ACHN (cell line): ENCODE measurements around the gene COCH.

Experiments
- DNase-seq: peaks from one replicate; pipeline ENCODE4 v3.0.0-alpha.2; 2015
- in situ Hi-C: cut with HindIII; loops from 2 replicates; pipeline ENCODE4 v1.10.0; 2017; ENCODE audit warnings: low sequenced_read_pairs, low pct_ligation_motif_present, low pct_unique_long_range_greater_than_20kb

Gene COCH

DNA sequence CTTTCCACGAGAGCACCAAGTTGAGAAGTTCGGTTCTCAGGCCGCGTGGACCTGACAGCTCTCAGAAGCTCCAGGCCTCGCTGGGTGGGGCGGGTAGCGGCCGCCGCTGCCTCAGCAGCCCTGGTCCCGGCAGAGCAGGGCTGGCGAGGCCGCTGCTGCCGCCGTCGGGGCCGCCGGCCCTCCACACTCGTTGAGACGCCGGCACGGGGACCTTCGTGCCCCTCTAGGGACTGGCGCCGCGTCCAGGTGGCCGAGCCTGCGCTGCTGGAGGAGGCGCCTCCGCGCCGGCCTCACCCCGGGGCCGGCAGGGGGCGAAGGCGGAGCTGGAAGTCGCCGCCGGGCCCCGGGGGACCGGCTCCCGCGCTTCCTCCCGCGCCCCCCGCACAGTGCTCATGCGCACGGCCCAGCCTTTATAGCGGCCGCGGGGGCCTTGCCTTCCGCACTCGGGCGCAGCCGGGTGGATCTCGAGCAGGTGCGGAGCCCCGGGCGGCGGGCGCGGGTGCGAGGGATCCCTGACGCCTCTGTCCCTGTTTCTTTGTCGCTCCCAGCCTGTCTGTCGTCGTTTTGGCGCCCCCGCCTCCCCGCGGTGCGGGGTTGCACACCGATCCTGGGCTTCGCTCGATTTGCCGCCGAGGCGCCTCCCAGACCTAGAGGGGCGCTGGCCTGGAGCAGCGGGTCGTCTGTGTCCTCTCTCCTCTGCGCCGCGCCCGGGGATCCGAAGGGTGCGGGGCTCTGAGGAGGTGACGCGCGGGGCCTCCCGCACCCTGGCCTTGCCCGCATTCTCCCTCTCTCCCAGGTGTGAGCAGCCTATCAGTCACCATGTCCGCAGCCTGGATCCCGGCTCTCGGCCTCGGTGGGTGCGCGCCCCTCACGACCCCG is at the start of gene COCH:
Gene COCH (plus strand): TSS at position 440 of the 879 bp plus-strand sequence. CDS start 380 bp downstream, at position 820.
- in situ Hi-C loops, result no loop called here
- DNase-seq, result peak; percentile 53

DNA sequence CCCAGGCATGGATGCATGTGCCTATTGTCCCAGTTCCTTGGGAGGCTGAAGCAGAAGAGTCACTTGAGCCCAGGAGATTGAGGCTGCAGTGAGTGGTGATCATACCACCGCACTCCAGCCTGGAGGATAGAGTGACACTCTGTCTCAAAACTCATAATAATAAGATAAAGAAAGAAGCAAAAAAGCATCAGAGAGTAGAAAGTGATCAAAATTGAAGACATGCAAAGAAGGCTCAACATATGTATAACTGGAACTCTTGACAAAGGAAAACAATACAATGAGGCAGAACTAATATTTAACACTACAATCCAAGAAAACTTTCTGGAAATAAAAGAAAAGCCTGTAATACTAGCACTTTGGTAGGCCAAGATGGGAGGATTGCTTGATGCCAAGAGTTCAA is 48.3 kb upstream of the COCH start:
- DNase-seq, result no peak
- in situ Hi-C loops, result no loop called here

DNA sequence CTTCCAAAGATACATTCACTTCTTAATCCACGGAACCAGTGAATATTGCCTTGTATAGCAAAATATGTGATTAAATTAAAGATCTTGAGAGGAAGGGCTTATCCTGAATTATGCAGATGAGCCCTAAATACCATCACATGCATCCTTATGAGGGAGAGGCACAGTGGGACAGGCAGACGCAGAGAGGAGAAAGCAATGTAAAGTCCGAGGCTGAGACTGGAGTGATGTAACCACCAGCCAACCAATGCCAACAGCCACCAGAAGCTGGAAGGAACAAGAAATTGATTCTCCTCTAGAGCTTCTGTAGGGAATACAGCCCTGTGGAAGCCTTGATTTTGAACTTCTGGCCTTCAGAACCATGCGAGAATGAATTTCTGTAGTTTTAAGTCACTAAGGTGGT is 44.5 kb upstream of the COCH start:
- no peak for DNase-seq
- in situ Hi-C loops, result no loop called here

DNA sequence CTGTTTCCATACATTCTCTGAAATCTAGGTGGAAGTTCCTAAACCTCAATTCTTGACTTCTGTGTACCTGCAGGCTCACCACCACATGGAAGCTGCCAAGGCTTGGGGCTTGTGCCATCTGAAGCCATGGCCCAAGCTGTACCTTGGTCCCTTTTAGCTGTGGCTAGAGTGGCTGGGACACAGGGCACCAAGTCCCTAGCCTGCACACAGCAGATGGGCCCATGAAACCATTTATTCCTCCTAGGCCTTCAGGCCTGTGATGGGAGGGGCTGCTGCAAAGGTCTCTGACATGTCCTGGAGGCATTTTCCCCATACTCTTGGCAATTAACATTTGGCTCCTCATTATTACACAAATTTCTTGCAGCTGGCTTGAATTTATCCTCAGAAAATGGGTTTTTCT is 40.0 kb upstream of the COCH start:
- in situ Hi-C loops, result no loop called here
- DNase-seq, result no peak

DNA sequence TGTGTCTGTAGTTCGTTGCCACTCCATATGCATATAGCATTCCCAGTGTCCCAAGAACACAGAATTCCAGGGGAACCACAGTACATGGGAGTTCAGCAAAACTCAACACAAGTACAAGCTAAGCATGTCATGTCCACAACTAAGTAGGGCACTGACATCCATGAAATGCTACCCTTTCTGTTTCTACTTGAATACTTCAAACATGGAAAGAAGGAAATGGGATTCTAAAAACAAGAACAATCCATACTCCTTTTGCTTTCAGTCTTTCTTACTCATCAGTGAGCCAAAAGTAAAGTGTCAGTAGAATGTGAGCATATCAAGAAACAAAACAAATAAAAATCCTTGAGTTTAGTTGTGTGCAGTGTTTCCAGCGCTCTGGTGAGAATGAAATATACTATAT is 36.0 kb upstream of the COCH start:
- no peak for DNase-seq
- in situ Hi-C loops, result no loop called here

DNA sequence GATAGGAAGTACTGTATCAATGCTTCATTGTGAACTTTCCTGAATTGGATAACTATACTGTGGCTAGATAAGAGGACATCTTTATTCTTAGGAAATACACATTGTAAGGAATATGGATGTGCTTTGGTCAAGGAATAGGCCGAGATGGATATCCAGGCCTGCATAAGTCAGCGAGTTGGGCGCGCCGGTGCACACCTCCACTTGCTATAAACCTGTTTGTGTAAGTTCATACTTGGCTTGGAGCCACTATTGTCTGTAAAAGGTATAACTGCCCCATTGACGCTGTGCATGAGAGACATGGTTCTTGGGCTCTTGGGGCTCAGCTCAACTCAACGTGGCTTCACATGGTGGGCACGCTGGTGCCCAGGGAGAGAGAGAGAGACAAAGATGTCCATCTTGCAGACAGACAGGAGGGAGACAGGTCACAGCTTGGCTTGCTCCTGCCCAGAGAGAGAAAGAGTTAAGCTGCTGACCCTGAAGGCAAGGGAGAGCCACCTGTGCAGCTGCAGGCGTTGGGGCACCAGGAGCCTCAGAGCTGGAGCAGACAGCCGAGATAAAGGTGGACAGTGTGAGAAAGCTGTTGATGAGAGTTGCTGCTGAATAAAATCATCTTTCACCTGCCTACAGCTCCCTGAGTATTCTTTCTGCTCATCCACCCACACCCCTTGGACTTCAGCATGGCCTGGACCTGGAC is 34.1 kb upstream of the COCH start:
- DNase-seq, result no peak
- in situ Hi-C loops, result no loop called here

DNA sequence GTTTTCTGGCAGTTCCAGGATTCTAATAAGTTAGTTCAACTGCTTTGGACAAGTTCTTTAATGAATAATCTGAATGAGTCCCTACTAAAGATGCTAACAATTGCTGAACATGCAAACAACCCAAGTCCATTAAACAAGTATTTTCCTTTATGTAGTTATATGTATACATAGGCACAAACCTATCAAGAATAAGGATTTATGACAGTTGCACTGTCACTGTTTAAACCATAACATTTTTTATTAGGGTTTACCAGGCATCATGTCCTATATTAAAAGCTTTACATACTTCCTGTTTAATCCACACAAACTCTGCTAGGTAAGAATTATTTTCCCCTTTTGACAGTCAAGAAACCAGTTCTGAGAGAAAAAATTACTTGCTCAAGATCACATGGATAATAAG is 31.9 kb upstream of the COCH start:
- DNase-seq, result no peak
- in situ Hi-C loops, result no loop called here

DNA sequence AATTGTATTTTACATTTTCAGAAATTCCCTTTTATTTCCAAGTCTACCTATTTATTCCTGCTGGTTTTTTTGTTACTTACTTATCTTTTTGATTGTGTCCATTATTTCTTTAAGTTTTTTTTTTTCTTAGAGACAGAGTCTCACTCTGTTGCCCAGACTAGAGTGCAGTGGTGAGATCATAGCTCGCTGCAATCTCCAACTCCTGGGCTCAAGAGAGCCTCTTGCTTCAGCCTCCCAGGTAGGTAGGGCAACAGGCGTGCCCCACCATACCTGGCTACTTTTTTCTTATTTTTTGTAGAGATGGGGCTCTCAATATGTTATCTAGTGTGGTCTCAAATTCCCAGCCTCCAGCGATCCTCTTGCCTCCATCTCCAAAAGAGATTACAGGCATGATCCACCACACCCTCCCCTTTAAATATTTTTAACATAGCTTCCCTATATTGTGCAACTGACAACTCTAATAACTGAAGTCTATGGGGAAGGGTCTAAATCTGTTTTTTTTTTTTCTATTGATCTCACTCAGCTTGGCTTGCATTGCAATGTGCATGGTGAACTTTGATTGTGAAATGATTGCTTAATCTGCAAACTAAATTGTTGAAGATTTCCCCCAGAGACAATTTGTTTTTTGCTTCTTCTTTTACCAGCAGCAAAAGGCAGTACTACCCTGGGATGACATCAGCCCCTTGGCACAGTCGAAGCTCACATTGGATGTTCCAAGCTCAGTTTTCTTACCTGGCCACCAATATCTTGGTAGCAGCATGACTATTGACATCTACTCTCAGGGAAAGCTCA is 25.7 kb upstream of the COCH start:
- DNase-seq, result no peak
- in situ Hi-C loops, result no loop called here

DNA sequence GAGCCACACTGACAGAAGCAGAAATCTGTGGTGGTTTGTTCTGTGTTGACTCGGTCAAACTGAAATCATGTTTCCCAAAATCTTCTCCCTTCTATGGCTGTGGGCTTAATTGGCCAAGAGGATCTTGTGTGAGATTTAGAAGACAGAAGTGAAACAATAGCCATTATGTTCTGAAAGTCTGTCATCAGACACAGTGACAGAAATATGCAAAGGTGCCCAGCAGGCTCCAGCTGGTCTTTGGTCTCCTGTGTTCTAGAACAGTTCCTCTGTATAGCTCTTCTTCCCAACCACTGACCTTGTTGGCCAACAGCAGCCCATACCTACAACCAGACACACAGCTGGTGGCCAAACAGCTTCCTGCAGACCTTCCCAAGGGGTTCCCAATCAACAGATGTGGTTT is 25.0 kb upstream of the COCH start:
- no peak for DNase-seq
- in situ Hi-C loops, result no loop called here

DNA sequence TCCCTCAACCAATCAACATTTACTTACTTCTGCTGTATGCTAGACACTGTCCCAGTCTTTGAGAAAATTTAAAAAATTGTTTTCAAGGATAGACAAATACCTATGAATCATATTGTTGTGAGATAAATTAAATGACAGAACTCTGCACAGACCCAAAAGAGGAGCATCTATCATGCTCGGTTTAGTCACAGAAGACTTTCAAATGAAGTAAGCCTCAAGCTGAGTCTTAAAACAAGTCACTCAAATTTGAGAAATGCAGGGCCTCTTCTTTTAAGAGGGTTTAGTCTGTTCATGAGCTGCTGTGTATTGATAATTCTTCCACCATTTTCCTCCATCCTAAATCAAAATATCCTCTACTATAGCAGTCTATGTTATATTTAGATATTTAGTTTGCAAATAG is 24.4 kb upstream of the COCH start:
- DNase-seq, result no peak
- in situ Hi-C loops, result no loop called here

DNA sequence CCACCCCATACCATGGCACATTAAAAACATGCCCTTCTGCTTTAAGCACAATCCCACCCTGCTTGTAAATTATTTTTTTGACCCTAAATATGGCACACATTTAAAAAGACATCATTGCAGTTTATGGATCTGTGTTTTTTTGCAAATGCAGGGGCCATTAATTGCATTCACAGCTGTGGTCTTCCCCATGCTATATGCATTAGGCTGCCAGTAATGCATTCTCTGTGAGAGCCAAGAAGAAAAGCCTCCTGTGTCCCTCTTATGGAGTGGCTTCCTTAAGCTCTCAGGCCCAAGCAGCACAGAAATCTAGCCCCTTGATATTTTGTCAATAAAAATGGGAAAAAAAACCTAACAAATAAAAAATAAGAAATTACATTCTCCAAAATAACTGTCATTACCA is 20.4 kb upstream of the COCH start:
- in situ Hi-C loops, result no loop called here

DNA sequence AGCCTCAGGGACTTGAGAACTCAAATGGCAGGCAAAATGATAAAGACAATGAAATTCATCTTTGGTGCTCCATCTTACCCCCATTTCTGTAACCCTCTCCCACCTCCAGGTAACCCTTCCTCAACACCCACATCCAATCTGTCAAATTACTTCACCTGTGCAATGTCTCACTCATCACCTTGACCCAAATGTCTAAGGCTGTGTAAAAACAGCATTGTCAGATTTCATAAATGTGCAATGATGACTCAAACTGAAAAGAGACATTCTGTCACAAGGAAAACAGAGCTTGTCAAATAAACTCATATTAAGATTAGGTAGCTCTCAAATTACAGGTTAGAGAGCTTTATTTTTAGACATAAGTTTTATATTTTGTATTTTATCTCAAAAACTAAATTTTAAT is 19.9 kb upstream of the COCH start:
- DNase-seq, result no peak
- in situ Hi-C loops, result no loop called here

More for the DNA sequence above, 20.4 kb upstream of the COCH start:
- no peak for DNase-seq

DNA sequence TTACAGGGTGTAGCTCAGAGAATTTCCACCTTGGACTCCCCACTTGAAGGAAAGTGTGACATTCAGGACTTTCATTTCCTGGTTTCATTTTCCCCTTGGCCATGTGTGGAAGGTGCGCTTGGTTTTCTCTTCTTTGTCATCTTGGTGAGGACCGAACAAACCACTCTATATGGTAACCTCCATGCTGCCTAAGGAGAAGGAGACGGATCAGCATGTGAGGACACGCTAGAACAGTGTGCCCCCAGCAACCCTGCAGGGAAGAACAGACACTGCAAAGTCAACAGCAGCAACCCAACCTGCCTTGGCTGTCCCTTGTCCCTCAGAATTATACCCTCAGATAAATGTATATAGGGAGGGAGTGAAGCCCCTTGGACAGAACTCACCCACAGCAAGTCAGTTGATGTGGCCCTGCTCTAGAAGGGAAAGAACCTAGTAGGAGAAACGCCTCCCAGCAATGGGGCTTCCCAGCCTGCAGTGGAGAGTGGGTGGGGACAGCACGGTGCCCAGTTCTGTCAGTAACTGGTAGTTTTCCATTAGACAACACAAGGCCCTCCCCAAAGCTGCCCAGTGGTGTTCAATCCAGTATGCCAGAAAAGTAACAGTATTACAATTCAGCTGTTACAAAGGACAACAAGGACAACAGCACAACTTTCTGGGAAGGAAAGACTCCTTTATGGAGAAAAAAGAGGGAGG is 18.9 kb upstream of the COCH start:
- no peak for DNase-seq
- in situ Hi-C loops, result no loop called here

DNA sequence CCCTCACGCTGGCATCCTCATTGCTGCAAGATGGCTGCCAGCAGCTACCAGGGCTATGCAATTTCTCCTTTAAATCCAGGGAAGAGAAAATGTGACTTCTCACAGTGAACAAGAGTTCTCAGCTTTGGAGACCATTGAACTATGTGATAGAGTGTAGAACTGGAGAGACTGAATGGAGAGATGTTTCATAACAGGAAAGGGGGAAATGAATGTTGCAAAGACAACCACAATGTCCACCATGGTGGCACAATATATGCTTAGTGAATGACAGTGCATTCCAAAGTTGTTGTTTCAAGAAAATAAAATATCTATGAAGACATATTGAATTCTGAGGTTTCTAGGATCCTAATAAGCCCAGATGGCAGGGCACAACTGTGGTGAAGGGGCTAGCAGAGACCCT is 13.2 kb upstream of the COCH start:
- in situ Hi-C loops, result no loop called here
- no peak for DNase-seq

DNA sequence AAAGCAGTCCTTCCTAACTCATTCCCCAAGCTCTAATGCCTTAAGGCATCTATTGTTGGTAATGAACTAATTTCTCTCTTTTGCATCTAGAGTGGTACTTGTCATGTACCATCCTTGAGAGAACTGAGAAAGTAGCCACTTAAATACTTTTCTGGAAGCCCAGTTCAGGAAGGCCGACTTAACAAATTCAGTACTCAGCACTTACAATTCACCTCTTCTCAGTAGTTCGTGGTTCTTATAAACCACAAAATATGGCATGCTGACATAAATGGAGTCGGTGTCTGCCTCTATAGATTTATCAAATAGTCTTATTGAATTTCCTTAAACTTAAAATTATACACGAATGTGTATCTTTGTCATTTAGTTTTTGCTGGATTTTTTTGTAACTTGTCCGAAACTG is 9.4 kb upstream of the COCH start:
- in situ Hi-C loops, result no loop called here
- no peak for DNase-seq

DNA sequence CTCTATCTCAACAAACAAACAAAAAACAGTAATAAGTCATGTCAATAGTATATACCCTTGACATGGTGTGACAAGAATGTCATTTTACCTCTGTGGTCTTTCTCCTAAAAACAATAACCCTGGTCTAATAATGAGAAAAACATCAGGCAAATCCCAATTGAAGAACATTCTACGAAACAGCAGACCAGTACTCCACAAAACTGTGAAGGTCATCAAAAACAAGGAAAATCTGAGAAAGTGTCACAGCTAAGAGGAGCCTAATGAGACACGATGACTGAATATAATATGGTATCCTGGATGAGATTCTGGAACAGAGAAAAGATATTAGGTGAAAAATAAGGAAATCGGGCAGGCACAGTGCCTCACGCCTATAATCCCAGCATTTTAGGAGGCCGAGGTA is 5.6 kb upstream of the COCH start:
- in situ Hi-C loops, result no loop called here
- no peak for DNase-seq

DNA sequence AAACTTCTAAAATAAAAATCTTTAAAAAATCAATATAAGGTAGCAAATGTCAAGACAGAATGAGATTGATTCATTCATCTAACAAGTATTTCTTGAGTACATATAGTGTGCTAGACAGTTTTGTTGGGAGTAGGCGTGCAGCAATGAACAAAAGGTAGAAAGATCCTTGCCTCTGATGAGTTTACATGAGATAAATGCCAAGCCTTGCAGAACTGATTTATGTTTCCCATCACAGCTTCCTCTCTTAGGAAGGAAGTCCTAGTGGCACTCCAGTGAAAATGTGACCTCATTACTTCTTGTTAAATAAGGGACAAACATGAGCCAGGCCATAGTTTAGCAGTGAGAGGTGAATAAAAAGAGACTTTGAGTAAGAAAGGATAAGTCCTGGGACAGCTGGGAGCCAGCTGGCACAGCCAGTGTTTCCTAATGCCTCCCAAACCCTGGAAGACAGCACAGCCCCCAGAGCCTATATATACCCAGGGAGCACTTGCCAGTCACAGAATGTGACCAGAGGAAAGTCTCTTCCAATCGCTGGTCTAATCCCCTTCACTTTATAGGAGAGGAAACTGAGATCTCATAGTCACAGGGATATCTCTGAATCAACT is 4.7 kb upstream of the COCH start:
- in situ Hi-C loops, result no loop called here

DNA sequence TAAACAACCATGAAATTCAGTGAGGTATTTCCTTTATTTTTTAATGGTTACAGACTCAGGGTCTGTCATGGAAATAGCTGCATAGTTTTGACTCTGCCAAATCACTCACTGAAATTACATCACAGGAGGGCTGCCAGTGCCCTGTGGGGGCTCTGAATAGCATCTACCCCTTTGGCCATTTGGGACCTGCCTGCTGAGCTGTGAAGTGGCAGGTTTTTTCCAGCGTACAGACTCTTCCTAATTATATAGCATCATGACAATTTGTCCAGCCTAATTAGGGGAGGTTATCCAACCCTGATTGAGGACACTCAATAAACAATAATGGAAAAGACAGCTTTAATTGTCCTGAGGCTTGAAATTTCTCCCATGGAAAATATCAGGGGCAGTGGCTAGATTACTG is 1.8 kb upstream of the COCH start:
- in situ Hi-C loops, result no loop called here
- DNase-seq, result no peak

More for the DNA sequence above, 4.7 kb upstream of the COCH start:
- no peak for DNase-seq
